ENCODE data around the gene SNRNP25. TPM values are rescaled to one million over a fixed set of nuclear protein-coding genes. Genes with fewer than 3 reads are reported as not detected.

The SNRNP25 gene
- polyA plus RNA-seq, 3 donors, result 18.5 to 32.2 (median 31.6) TPM

- no peak for TF ChIP-seq CTCF (IDR thresholded peaks at IDR 0.05)
- Histone ChIP-seq H3K27ac (ENCODE audit: low read depth in 1 of 2, low read length in 2 of 2) (no peak overlapping the region), H3K79me2 (ENCODE audit: insufficient read depth, low read length) (no peaks in the 10 kb centered on the region), H3K9ac (ENCODE audit: insufficient read depth, low read length, poor library complexity, severe bottlenecking) (no peak overlapping the region), H3K36me3 (replicated peaks in 1 of 2; ENCODE audit: control insufficient read depth in 1 of 2, insufficient read depth in 2 of 2, low read length in 2 of 2) (peaks cover 7 to 21% of the 10 kb centered on the region in 2 donors), H2AFZ (ENCODE audit: insufficient read depth, low read depth, low read length, poor library complexity, severe bottlenecking) (no peak overlapping the region), H3K9me3 (replicated peaks in 1 of 2; ENCODE audit: control insufficient read depth in 1 of 2, insufficient read depth in 1 of 2, low read length in 2 of 2) (no peaks in the 10 kb centered on the region), H4K20me1 (ENCODE audit: insufficient read depth, low read length) (no peaks in the 10 kb centered on the region), H3K4me2 (replicated peaks; ENCODE audit: extremely low read depth, low read length, poor library complexity, severe bottlenecking) (no peak overlapping the region), H3K4me1 (ENCODE audit: control insufficient read depth in 1 of 2, insufficient read depth in 2 of 2, low read length in 2 of 2) (no peaks in the 10 kb centered on the region), H3K27me3 (ENCODE audit: control insufficient read depth in 2 of 2, insufficient read depth in 2 of 2, low read length in 2 of 2) (no peaks in the 10 kb centered on the region), H3K4me3 (replicated peaks in 1 of 3; ENCODE audit: low read depth in 2 of 3, low read length in 3 of 3) (no peak overlapping the region)
- Mint-ChIP-seq H3K27me3 (ENCODE audit: low read depth in 3 of 3) (peaks cover 0 to 5% (median 0%) of the 10 kb centered on the region in 3 donors), H3K9me3 (no peaks in the 10 kb centered on the region), H3K27ac (peak overlapping the region in 2 of 7 donors; percentile 42 to 61), H3K36me3 (peaks cover 46 to 54% of the 10 kb centered on the region in 2 donors), H3K4me3 (no peak overlapping the region), H3K4me1 (no peaks in the 10 kb centered on the region)
- no peak for DNase-seq
- intact Hi-C loops (cut with micrococcal nuclease), result no loop called here
- 73% methylated on average over 5 of the region's 5 CpGs for WGBS (ENCODE audit: insufficient coverage)
These were observed 50.7 kb downstream of the SNRNP25 start for GRCh38 chr16:104355-104754.

- Histone ChIP-seq H3K27me3 (ENCODE audit: control insufficient read depth in 2 of 2, insufficient read depth in 2 of 2, low read length in 2 of 2) (no peaks in the 10 kb centered on the region), H3K4me2 (replicated peaks; ENCODE audit: extremely low read depth, low read length, poor library complexity, severe bottlenecking) (no peak overlapping the region), H3K9me3 (replicated peaks in 1 of 2; ENCODE audit: control insufficient read depth in 1 of 2, insufficient read depth in 1 of 2, low read length in 2 of 2) (no peaks in the 10 kb centered on the region), H3K4me3 (replicated peaks in 1 of 3; ENCODE audit: low read depth in 2 of 3, low read length in 3 of 3) (no peak overlapping the region), H3K79me2 (ENCODE audit: insufficient read depth, low read length) (no peaks in the 10 kb centered on the region), H3K36me3 (replicated peaks in 1 of 2; ENCODE audit: control insufficient read depth in 1 of 2, insufficient read depth in 2 of 2, low read length in 2 of 2) (peaks cover 12 to 27% of the 10 kb centered on the region in 2 donors), H3K4me1 (ENCODE audit: control insufficient read depth in 1 of 2, insufficient read depth in 2 of 2, low read length in 2 of 2) (no peaks in the 10 kb centered on the region), H3K27ac (ENCODE audit: low read depth in 1 of 2, low read length in 2 of 2) (no peak overlapping the region), H4K20me1 (ENCODE audit: insufficient read depth, low read length) (no peaks in the 10 kb centered on the region), H2AFZ (ENCODE audit: insufficient read depth, low read depth, low read length, poor library complexity, severe bottlenecking) (no peak overlapping the region), H3K9ac (ENCODE audit: insufficient read depth, low read length, poor library complexity, severe bottlenecking) (no peak overlapping the region)
- intact Hi-C loops (cut with micrococcal nuclease), result loop anchor here (5.0 kb wide), 1 partner anchor 257 kb away; no protein-coding TSS in a partner anchor
- no peak for DNase-seq
- Mint-ChIP-seq H3K27ac (no peak overlapping the region), H3K9me3 (no peaks in the 10 kb centered on the region), H3K36me3 (peaks cover 49 to 57% of the 10 kb centered on the region in 2 donors), H3K27me3 (ENCODE audit: low read depth in 3 of 3) (peaks cover 0 to 5% (median 0%) of the 10 kb centered on the region in 3 donors), H3K4me1 (no peaks in the 10 kb centered on the region), H3K4me3 (no peak overlapping the region)
- TF ChIP-seq CTCF (IDR thresholded peaks at IDR 0.05), result no peak
- WGBS (ENCODE audit: insufficient coverage), result 39% methylated on average over 2 of the region's 3 CpGs
These were observed 51.3 kb downstream of the SNRNP25 start for GRCh38 chr16:104928-105327.

Measured in CD14-positive monocyte (primary cell).